ENCODE data around the gene COA8. TPM values are rescaled to one million over a fixed set of nuclear protein-coding genes. Genes with fewer than 3 reads are reported as not detected.
A peak's percentile ranks its signal among the peaks of the same experiment; 100 is the strongest.

COA8 gene
- total and polyA plus RNA-seq, 2 of the 13 experiments (the other 11 are each of a cell fraction or from before 2014, with no cell fraction given): 10.9 to 25.1 TPM

- TF ChIP-seq, protein P1, sequence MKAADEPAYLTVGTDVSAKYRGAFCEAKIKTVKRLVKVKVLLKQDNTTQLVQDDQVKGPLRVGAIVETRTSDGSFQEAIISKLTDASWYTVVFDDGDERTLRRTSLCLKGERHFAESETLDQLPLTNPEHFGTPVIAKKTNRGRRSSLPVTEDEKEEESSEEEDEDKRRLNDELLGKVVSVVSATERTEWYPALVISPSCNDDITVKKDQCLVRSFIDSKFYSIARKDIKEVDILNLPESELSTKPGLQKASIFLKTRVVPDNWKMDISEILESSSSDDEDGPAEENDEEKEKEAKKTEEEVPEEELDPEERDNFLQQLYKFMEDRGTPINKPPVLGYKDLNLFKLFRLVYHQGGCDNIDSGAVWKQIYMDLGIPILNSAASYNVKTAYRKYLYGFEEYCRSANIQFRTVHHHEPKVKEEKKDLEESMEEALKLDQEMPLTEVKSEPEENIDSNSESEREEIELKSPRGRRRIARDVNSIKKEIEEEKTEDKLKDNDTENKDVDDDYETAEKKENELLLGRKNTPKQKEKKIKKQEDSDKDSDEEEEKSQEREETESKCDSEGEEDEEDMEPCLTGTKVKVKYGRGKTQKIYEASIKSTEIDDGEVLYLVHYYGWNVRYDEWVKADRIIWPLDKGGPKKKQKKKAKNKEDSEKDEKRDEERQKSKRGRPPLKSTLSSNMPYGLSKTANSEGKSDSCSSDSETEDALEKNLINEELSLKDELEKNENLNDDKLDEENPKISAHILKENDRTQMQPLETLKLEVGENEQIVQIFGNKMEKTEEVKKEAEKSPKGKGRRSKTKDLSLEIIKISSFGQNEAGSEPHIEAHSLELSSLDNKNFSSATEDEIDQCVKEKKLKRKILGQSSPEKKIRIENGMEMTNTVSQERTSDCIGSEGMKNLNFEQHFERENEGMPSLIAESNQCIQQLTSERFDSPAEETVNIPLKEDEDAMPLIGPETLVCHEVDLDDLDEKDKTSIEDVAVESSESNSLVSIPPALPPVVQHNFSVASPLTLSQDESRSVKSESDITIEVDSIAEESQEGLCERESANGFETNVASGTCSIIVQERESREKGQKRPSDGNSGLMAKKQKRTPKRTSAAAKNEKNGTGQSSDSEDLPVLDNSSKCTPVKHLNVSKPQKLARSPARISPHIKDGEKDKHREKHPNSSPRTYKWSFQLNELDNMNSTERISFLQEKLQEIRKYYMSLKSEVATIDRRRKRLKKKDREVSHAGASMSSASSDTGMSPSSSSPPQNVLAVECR (CRISPR knock-in tag; IDR thresholded peaks at IDR 0.05; ENCODE audit: borderline replicate concordance): peak; percentile 27; the same call in 1 of the 2 replicates
- no peak for TF ChIP-seq TOE1 (CRISPR knock-in tag; IDR thresholded peaks at IDR 0.05)
- 0 out of 2 replicates have a peak, but pooled peaks have one; percentile 1 for TF ChIP-seq ARHGAP35 (CRISPR knock-in tag; IDR thresholded peaks at IDR 0.05; ENCODE audit: borderline replicate concordance)
- no peak for TF ChIP-seq ZNF496 (CRISPR knock-in tag; IDR thresholded peaks at IDR 0.05; ENCODE audit: insufficient replicate concordance)
- peak; percentile 13; the same call in 1 of the 2 replicates for TF ChIP-seq MXD4 (CRISPR knock-in tag; IDR thresholded peaks at IDR 0.05)
- TF ChIP-seq EED (CRISPR knock-in tag; IDR thresholded peaks at IDR 0.05): peak; percentile 58; the same call in 1 of the 2 replicates
- no peak for TF ChIP-seq ETS1 (CRISPR knock-in tag; IDR thresholded peaks at IDR 0.05)
- no peak for TF ChIP-seq ZFP1 (CRISPR knock-in tag; IDR thresholded peaks at IDR 0.05)
- 0 out of 2 replicates have a peak, but pooled peaks have one; percentile 47 for TF ChIP-seq ZNF674 (CRISPR knock-in tag; IDR thresholded peaks at IDR 0.05; ENCODE audit: low read depth)
- no peak for TF ChIP-seq ZNF747 (CRISPR knock-in tag; IDR thresholded peaks at IDR 0.05; ENCODE audit: borderline replicate concordance)
- TF ChIP-seq CSRNP2 (CRISPR knock-in tag; conservative IDR thresholded peaks at IDR 0.05; ENCODE audit: low read depth): no peak
- TF ChIP-seq PAF1 (CRISPR knock-in tag; IDR thresholded peaks at IDR 0.05): no peak
- no peak for TF ChIP-seq RBM39 (IDR thresholded peaks at IDR 0.05; ENCODE audit: low read depth, low read length, poor library complexity, severe bottlenecking)
- TF ChIP-seq, protein P2, sequence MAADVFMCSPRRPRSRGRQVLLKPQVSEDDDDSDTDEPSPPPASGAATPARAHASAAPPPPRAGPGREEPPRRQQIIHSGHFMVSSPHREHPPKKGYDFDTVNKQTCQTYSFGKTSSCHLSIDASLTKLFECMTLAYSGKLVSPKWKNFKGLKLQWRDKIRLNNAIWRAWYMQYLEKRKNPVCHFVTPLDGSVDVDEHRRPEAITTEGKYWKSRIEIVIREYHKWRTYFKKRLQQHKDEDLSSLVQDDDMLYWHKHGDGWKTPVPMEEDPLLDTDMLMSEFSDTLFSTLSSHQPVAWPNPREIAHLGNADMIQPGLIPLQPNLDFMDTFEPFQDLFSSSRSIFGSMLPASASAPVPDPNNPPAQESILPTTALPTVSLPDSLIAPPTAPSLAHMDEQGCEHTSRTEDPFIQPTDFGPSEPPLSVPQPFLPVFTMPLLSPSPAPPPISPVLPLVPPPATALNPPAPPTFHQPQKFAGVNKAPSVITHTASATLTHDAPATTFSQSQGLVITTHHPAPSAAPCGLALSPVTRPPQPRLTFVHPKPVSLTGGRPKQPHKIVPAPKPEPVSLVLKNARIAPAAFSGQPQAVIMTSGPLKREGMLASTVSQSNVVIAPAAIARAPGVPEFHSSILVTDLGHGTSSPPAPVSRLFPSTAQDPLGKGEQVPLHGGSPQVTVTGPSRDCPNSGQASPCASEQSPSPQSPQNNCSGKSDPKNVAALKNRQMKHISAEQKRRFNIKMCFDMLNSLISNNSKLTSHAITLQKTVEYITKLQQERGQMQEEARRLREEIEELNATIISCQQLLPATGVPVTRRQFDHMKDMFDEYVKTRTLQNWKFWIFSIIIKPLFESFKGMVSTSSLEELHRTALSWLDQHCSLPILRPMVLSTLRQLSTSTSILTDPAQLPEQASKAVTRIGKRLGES (CRISPR knock-in tag; IDR thresholded peaks at IDR 0.05; ENCODE audit: borderline replicate concordance): no peak
- no peak for TF ChIP-seq ZSCAN21 (CRISPR knock-in tag; IDR thresholded peaks at IDR 0.05; ENCODE audit: borderline replicate concordance)
- TF ChIP-seq, protein P3, sequence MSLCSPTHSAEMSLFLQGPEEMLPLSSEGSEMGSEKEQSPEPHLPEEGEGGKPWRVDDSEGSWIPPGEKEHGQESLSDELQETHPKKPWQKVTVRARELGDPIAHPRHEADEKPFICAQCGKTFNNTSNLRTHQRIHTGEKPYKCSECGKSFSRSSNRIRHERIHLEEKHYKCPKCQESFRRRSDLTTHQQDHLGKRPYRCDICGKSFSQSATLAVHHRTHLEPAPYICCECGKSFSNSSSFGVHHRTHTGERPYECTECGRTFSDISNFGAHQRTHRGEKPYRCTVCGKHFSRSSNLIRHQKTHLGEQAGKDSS (CRISPR knock-in tag; IDR thresholded peaks at IDR 0.05; ENCODE audit: borderline replicate concordance, low read depth): 0 out of 2 replicates have a peak, but pooled peaks have one; percentile 32
Measured at GRCh38 chr14:103529383-103530365, 33.1 kb upstream of the COA8 start (continued).

All from HepG2 (cell line).